ENCODE measurements around the gene BICD1. TPM values are rescaled to one million over a fixed set of nuclear protein-coding genes. Genes with fewer than 3 reads are reported as not detected.

Gene BICD1
- total RNA-seq, 3 donors from 2014 or later = 4.1 to 13.7 (median 5.3) TPM

DNA sequence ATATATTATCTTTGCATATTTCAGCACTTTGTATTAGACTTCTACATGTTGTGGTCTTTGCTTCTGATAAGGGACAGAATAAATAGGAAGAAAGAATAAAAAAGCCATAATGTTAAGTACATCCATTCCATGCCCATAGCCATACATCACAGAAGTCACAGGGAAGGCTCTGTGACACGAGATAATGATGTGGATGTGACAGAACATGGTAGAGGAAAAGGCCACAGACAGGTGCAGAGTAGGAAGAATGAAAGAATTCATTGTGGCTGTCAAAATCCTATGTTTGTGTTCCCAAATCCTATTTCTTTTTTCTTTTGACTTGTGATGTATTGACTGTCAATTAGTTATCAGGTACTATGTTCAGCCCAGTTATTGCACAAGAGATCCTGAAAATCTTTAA is 38.4 kb downstream of the BICD1 start:
- ATAC-seq = no peak
- H3K4me3 ChIP-seq = no peak overlapping the region
- no peaks in the 10 kb centered on the region for H3K9me3 ChIP-seq
- intact Hi-C loops (cut with DNase I, micrococcal nuclease) = no loop called here
- no peak for TF ChIP-seq CTCF (IDR thresholded peaks at IDR 0.05)
- DNase-seq = no peak
- H3K4me1 ChIP-seq (ENCODE audit: low read depth) = no peaks in the 10 kb centered on the region
- H3K36me3 ChIP-seq (ENCODE audit: low read depth) = no peaks in the 10 kb centered on the region

GRCh38 chr12:32146074-32146873 is 39.6 kb downstream of the BICD1 start:
- no peak for TF ChIP-seq CTCF (IDR thresholded peaks at IDR 0.05)

GRCh38 chr12:32148372-32148771 is 41.7 kb downstream of the BICD1 start:
- no peaks in the 10 kb centered on the region for H3K4me1 ChIP-seq (ENCODE audit: low read depth)
- intact Hi-C loops (cut with DNase I, micrococcal nuclease) = no loop called here
- DNase-seq = no peak
- no peak for ATAC-seq
- no peaks in the 10 kb centered on the region for H3K36me3 ChIP-seq (ENCODE audit: low read depth)
- TF ChIP-seq CTCF (IDR thresholded peaks at IDR 0.05) = no peak
- H3K4me3 ChIP-seq = no peak overlapping the region
- H3K9me3 ChIP-seq = no peaks in the 10 kb centered on the region

More at GRCh38 chr12:32146074-32146873, 39.6 kb downstream of the BICD1 start:
- ATAC-seq = no peak
- Histone ChIP-seq H3K36me3 (ENCODE audit: low read depth) (no peaks in the 10 kb centered on the region), H3K4me1 (ENCODE audit: low read depth) (no peaks in the 10 kb centered on the region), H3K9me3 (no peaks in the 10 kb centered on the region), H3K4me3 (no peak overlapping the region)
- DNase-seq = no peak
- intact Hi-C loops (cut with DNase I, micrococcal nuclease) = no loop called here

GRCh38 chr12:32149489-32149888 is 42.8 kb downstream of the BICD1 start:
- Histone ChIP-seq H3K4me1 (ENCODE audit: low read depth) (no peaks in the 10 kb centered on the region), H3K9me3 (no peaks in the 10 kb centered on the region), H3K36me3 (ENCODE audit: low read depth) (no peaks in the 10 kb centered on the region), H3K4me3 (no peak overlapping the region)
- intact Hi-C loops (cut with DNase I, micrococcal nuclease) = no loop called here
- DNase-seq = no peak
- no peak for ATAC-seq
- no peak for TF ChIP-seq CTCF (IDR thresholded peaks at IDR 0.05)

DNA sequence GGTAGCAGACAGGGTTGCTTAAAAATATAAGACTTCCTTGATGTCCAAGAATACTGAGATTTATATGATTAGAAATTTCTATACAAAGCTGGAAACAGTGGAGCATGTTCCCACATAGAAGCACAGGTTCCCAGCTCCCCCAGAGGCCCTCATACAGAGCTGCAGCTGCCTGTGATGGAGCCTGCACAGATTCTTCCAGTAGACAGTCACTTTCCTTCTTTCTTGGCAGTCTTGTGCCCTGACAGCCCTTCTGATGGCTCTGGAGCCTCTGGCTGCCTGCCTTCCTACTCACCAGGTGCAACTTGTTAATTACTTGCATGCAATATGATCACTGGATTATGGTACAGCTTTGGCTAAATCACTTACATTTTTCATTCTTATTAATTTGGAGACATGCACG is 44.4 kb downstream of the BICD1 start:
- Histone ChIP-seq H3K4me3 (no peak overlapping the region), H3K36me3 (ENCODE audit: low read depth) (no peaks in the 10 kb centered on the region), H3K4me1 (ENCODE audit: low read depth) (no peaks in the 10 kb centered on the region), H3K9me3 (no peaks in the 10 kb centered on the region)
- DNase-seq = no peak
- no peak for TF ChIP-seq CTCF (IDR thresholded peaks at IDR 0.05)
- intact Hi-C loops (cut with DNase I, micrococcal nuclease) = no loop called here
- no peak for ATAC-seq

Data from mucosa of descending colon (tissue), 3 donors.